T-helper 1 cell treated with Interleukin-12 subunit alpha and Interleukin-12 subunit beta and Interleukin-4 antibody, amounts not matched to agents 30 μg/mL and 1 μg/mL, for 36 hours (primary cell): ENCODE measurements around the gene VRK3.

Source experiments
- H3K27ac Mint-ChIP-seq: one replicate; pipeline ENCODE4 v1.8.0; 2021; ENCODE audit warnings: mild to moderate bottlenecking, mixed read lengths
- H3K27me3 Mint-ChIP-seq: one replicate; pipeline ENCODE4 v1.8.0; 2021; ENCODE audit warnings: low read depth, mixed read lengths
- H3K36me3 Mint-ChIP-seq: one replicate; pipeline ENCODE4 v1.8.0; 2021; ENCODE audit warnings: low read depth, mixed read lengths
- H3K4me1 Mint-ChIP-seq: one replicate; pipeline ENCODE4 v1.8.0; 2021; ENCODE audit warnings: low read depth, mixed read lengths
- H3K4me3 Mint-ChIP-seq: one replicate; pipeline ENCODE4 v1.8.0; 2021; ENCODE audit warnings: mild to moderate bottlenecking, moderate library complexity, mixed read lengths
- H3K9me3 Mint-ChIP-seq: one replicate; pipeline ENCODE4 v1.8.0; 2021; ENCODE audit warnings: mixed read lengths

The VRK3 gene

DNA sequence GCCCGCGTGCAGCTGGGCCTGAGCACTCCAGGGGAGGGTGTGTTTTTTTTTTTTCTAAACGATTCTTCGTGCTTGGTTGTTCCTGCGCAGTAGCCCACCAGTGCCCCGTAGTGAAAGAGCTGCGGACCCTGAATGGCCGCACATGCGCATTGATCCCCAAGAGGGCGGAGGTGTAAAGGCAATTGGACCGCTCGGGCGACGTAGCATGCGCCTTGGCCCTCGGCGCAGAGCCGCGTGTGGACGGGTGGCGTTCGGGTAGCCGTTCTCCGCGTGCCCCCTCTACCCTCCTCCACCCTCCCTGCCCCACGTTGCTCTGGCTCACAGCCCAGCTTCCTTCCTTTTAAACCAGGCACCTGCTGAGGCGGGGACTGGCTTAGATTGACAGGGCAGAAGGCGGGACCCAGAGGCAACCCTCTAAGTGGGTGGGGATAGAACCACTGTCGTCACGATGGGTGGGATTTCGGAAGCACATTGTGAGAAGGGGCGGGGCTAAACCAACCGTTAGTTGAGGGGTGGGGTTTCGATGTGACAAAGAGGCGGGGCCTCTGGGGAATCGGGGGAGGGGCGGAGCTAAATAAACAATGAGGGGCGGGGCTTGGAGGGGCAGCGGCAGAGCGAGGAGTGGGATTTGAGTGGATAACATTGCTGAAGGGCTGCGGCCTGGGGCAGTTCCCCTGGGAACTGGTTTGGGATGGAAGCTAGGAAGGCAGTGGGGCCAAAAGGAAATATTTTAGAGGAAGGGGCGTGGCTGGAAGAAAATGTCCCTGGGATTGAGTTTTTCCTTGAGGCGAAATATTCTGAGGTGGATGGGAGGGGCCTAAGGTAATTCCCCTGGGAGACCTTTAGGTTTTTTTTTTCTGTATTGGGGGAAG is 95.3 kb downstream of the VRK3 start:
- Mint-ChIP-seq H3K4me3 (peak overlapping the region; percentile 100), H3K36me3 (peaks cover 54% of the 10 kb centered on the region), H3K9me3 (peaks cover 4% of the 10 kb centered on the region), H3K4me1 (peaks cover 49% of the 10 kb centered on the region), H3K27ac (peak overlapping the region; percentile 99), H3K27me3 (no peaks in the 10 kb centered on the region)

DNA sequence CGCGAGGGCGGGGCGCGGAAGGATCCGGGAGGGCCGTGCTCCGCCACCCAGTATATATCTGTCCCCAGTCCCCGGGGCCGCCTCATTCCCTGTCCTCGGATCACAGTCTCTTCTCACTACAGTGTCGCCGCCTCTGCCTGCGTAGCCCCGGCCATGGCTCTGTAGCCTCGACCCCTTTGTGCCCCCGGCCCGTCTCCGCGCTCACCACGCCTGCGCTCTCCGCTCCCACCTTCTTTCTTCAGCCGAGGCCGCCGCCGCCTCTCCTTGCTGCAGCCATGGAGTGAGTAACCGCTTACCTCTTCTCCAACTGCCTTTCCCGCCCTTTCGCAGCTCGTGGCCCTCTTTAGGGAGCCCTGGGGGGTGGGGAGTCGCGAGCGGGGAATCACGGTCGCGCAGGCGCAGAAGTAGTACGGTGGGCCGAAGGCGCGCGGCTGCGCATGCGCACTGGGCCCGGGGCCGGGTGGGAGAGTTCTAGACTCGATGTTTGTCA is 96.0 kb downstream of the VRK3 start, which contains the start of the genes ATF5 and NUP62:
TSS of gene ATF5 (plus strand) at position 85 of the 490 bp plus-strand sequence. CDS start 1,646 bp downstream, outside the sequence.
TSS of gene NUP62 (minus strand) at position 384 of the 490 bp plus-strand sequence. CDS start 19,697 bp downstream, outside the sequence.
- peaks cover 49% of the 10 kb centered on the region for H3K4me1 Mint-ChIP-seq
- H3K4me3 Mint-ChIP-seq: peak within 1 kb of the TSS; percentile 100
- H3K9me3 Mint-ChIP-seq: peaks cover 4% of the 10 kb centered on the region
- H3K27ac Mint-ChIP-seq: peak within 1 kb of the TSS; percentile 99
- H3K27me3 Mint-ChIP-seq: no peaks in the 10 kb centered on the region
- peaks cover 57% of the 10 kb centered on the region for H3K36me3 Mint-ChIP-seq

- no peaks in the 10 kb centered on the region for H3K27me3 Mint-ChIP-seq
- peaks cover 49% of the 10 kb centered on the region for H3K36me3 Mint-ChIP-seq
- peak overlapping the region; percentile 96 for H3K27ac Mint-ChIP-seq
- peaks cover 4% of the 10 kb centered on the region for H3K9me3 Mint-ChIP-seq
- peak overlapping the region; percentile 100 for H3K4me3 Mint-ChIP-seq
- peaks cover 44% of the 10 kb centered on the region for H3K4me1 Mint-ChIP-seq
These were observed 97.5 kb downstream of the VRK3 start for GRCh38 chr19:49927526-49928264.

GRCh38 chr19:49926515-49926914 is 98.7 kb downstream of the VRK3 start:
- Mint-ChIP-seq H3K4me3 (peak overlapping the region; percentile 21), H3K36me3 (peaks cover 47% of the 10 kb centered on the region), H3K4me1 (peaks cover 41% of the 10 kb centered on the region), H3K27ac (no peak overlapping the region), H3K27me3 (no peaks in the 10 kb centered on the region), H3K9me3 (no peaks in the 10 kb centered on the region)
